B cell (primary cell): Measurements from ENCODE around the gene PLPP3. TPM values are rescaled to one million over a fixed set of nuclear protein-coding genes. Genes with fewer than 3 reads are reported as not detected.

Experiments
- ATAC-seq: fragments of 200-7000 bp; cut with Tn5 transposase; one replicate; pipeline ENCODE4 v1.10.0; 2021; ENCODE audit warnings: low read depth, mild to moderate bottlenecking, moderate number of reproducible peaks, moderate library complexity
- CTCF ChIA-PET: fragments of 350-600 bp; sonication (Branson Sonifier 250); formaldehyde crosslinking; loops from one replicate; lab custom pipeline; 2021; ENCODE audit warnings: antibody characterized with exemption, inconsistent platforms; lab: Charles Lee
- POLR2A ChIA-PET: fragments of 350-600 bp; sonication (Branson Sonifier 250); formaldehyde crosslinking; loops from one replicate; lab custom pipeline; 2021; ENCODE audit warnings: antibody characterized with exemption; lab: Charles Lee
- DNase-seq: peaks from one replicate; pipeline ENCODE4 v3.0.0; 2013
- H2AFZ ChIP-seq: 2 replicates; pipeline ENCODE4 v1.6.1; 2012; ENCODE audit warnings: mild to moderate bottlenecking, low read depth, low read length; ENCODE audit not compliant: insufficient read depth, poor library complexity, severe bottlenecking
- H3K27ac ChIP-seq, 2 donors: 1 replicate in 1 of 2; 2 replicates in 1 of 2; pipeline ENCODE4 v1.5.1; 2012 to 2013; ENCODE audit warnings: low read length in 2 of 2, mild to moderate bottlenecking in 2 of 2, moderate library complexity in 1 of 2
- H3K27me3 ChIP-seq, 4 experiments: fragments of 200-600 bp in 1 of 4; sonication (generic) in 1 of 4; replicated peaks in 1 of 4; 1 replicate in 2 of 4; 2 replicates in 2 of 4; pipeline versions ENCODE4 v1.6.1 to v1.7.0; 2013 to 2016; ENCODE audit warnings: low read length in 3 of 4, mild to moderate bottlenecking in 2 of 4, mixed read lengths in 1 of 4, moderate library complexity in 1 of 4; ENCODE audit not compliant: insufficient read depth in 4 of 4, control insufficient read depth in 3 of 4; ENCODE audit errors: control extremely low read depth in 1 of 4
- H3K36me3 ChIP-seq, 2 experiments: replicated peaks in 1 of 2; 1 replicate in 1 of 2; 2 replicates in 1 of 2; pipeline versions ENCODE4 v1.6.1 to v1.7.1; 2013; ENCODE audit warnings: low read length in 1 of 2; ENCODE audit not compliant: insufficient read depth in 2 of 2, control insufficient read depth in 1 of 2; ENCODE audit errors: control extremely low read depth in 1 of 2, extremely low read depth in 1 of 2
- H3K4me1 ChIP-seq, 2 donors: fragments of 200-600 bp in 1 of 2; sonication (generic) in 1 of 2; 1 replicate in 1 of 2; 2 replicates in 1 of 2; pipeline versions ENCODE4 v1.5.1 to v1.6.1; 2013 to 2017; ENCODE audit warnings: low read length in 2 of 2; ENCODE audit not compliant: control insufficient read depth in 2 of 2, insufficient read depth in 2 of 2
- H3K4me2 ChIP-seq: replicated peaks from 2 replicates; pipeline ENCODE3; 2012; ENCODE audit warnings: mild to moderate bottlenecking, low read depth, low read length; ENCODE audit not compliant: poor library complexity, severe bottlenecking
- H3K4me3 ChIP-seq, 5 experiments: fragments of 200-600 bp in 1 of 5; sonication (generic) in 1 of 5; 1 replicate in 3 of 5; 2 replicates in 2 of 5; pipeline versions ENCODE4 v1.5.1 to v1.7.0; 2011 to 2016; ENCODE audit warnings: low read length in 4 of 5, mild to moderate bottlenecking in 4 of 5, low read depth in 2 of 5, control low read depth in 1 of 5, moderate library complexity in 1 of 5; ENCODE audit not compliant: insufficient read depth in 1 of 5; ENCODE audit errors: control extremely low read depth in 1 of 5, extremely low read depth in 1 of 5
- H3K79me2 ChIP-seq: fragments of 200-600 bp; sonication (generic); one replicate; pipeline ENCODE4 v1.6.0; 2016; ENCODE audit warnings: low read length; ENCODE audit not compliant: control insufficient read depth, insufficient read depth
- H3K9ac ChIP-seq: fragments of 200-600 bp; sonication (generic); 2 replicates; pipeline ENCODE4 v1.6.1; 2017; ENCODE audit warnings: mild to moderate bottlenecking, low read length, moderate library complexity
- H3K9me3 ChIP-seq, 3 donors: one replicate each; pipeline versions ENCODE4 v1.6.1 to v1.7.1; 2013; ENCODE audit warnings: low read length in 2 of 3; ENCODE audit not compliant: control insufficient read depth in 2 of 3, insufficient read depth in 1 of 3; ENCODE audit errors: control extremely low read depth in 1 of 3
- H4K20me1 ChIP-seq: 2 replicates; pipeline ENCODE4 v1.6.0; 2012; ENCODE audit warnings: mild to moderate bottlenecking, low read length; ENCODE audit not compliant: insufficient read depth, control insufficient read depth, poor library complexity, severe bottlenecking
- H3K27ac Mint-ChIP-seq: one replicate; pipeline ENCODE4 v1.8.0; 2021; ENCODE audit warnings: mixed read lengths
- H3K27me3 Mint-ChIP-seq: one replicate; pipeline ENCODE4 v1.8.0; 2021; ENCODE audit warnings: mixed read lengths
- H3K4me1 Mint-ChIP-seq: one replicate; pipeline ENCODE4 v1.8.0; 2021; ENCODE audit warnings: mixed read lengths
- H3K4me3 Mint-ChIP-seq: one replicate; pipeline ENCODE4 v1.8.0; 2021; ENCODE audit warnings: mixed read lengths
- H3K9me3 Mint-ChIP-seq: one replicate; pipeline ENCODE4 v1.8.0; 2022; ENCODE audit warnings: mixed read lengths; ENCODE audit not compliant: insufficient read depth
- CTCF ChIP-seq: fragments of 200-600 bp; IDR thresholded peaks from one replicate; pipeline ENCODE4 v1.8.0; 2022; ENCODE audit warnings: antibody characterized with exemption, mild to moderate bottlenecking
- EZH2 ChIP-seq: IDR thresholded peaks from 2 replicates; pipeline ENCODE4 v1.6.1; 2012; ENCODE audit warnings: borderline replicate concordance, low read depth, mild to moderate bottlenecking, moderate library complexity, low read length; ENCODE audit not compliant: insufficient read depth, poor library complexity, severe bottlenecking
- whole genome bisulfite sequencing: methylation state at CpG from one replicate; pipeline ENCODE4 v1.1.5; 2013; ENCODE audit warnings: missing lambda C conversion rate; ENCODE audit not compliant: insufficient coverage; 5-methylcytosine and 5-hydroxymethylcytosine counted together
- intact Hi-C: fragments of 100-400 bp; cut with micrococcal nuclease; formaldehyde crosslinking; loops from one replicate; pipeline ENCODE4 v1.10.0; 2022
- polyA plus RNA-seq: library from polyadenylated mRNA; depleted of rRNA; stranded (reverse); fragments of >200 nt; gene quantifications from 2 replicates; pipeline ENCODE4 v1.2.3, GENCODE V29; 2012
- total RNA-seq, 2 donors: library from RNA; stranded (reverse); fragments of 120-200 nt in 1 of 2; gene quantifications; 1 replicate in 1 of 2; 2 replicates in 1 of 2; pipeline versions ENCODE4 v1.2.3 to v1.2.4, GENCODE V29; 2013 to 2022

PLPP3 gene
- total and polyA plus RNA-seq, 2 donors (not counting 1 experiment from before 2014, with no cell fraction given) = 1.8 to 2.9 TPM

- 94% methylated on average over 3 of the region's 3 CpGs for WGBS
- no peaks in the 10 kb centered on the region for H3K36me3 ChIP-seq
- H3K9ac ChIP-seq = no peak overlapping the region
- intact Hi-C loops = no loop called here
- no peak for DNase-seq
- no peak overlapping the region for H3K4me3 ChIP-seq
- Mint-ChIP-seq H3K4me1 (peaks cover 51% of the 10 kb centered on the region), H3K9me3 (no peaks in the 10 kb centered on the region), H3K4me3 (no peak overlapping the region), H3K27ac (no peak overlapping the region), H3K27me3 (no peaks in the 10 kb centered on the region)
- H3K27me3 ChIP-seq = no peaks in the 10 kb centered on the region
- no peaks in the 10 kb centered on the region for H3K9me3 ChIP-seq
- no peaks in the 10 kb centered on the region for H3K79me2 ChIP-seq
- H4K20me1 ChIP-seq = no peaks in the 10 kb centered on the region
- H3K4me1 ChIP-seq = peaks cover 36 to 38% of the 10 kb centered on the region in 2 donors
- H3K4me2 ChIP-seq = no peak overlapping the region
- no peak overlapping the region for H2AFZ ChIP-seq
- H3K27ac ChIP-seq = no peak overlapping the region
- CTCF ChIA-PET = interaction anchor here (1.0 to 1.2 kb wide), 2 partner anchors 56 to 110 kb away, joined by 3 to 5 read pairs; no protein-coding TSS in a partner anchor
- POLR2A ChIA-PET = no interaction called here
- no peak for ATAC-seq
- TF ChIP-seq EZH2 (no peak), CTCF (no peak)
These were observed 59.3 kb downstream of the PLPP3 start for GRCh38 chr1:56520016-56520601.

- no peak overlapping the region for H3K27ac ChIP-seq
- H3K36me3 ChIP-seq = no peaks in the 10 kb centered on the region
- H3K9me3 ChIP-seq = no peaks in the 10 kb centered on the region
- H3K4me3 ChIP-seq = no peak overlapping the region
- Mint-ChIP-seq H3K27ac (no peak overlapping the region), H3K4me1 (peaks cover 26% of the 10 kb centered on the region), H3K9me3 (no peaks in the 10 kb centered on the region), H3K4me3 (peak overlapping the region; percentile 64), H3K27me3 (no peaks in the 10 kb centered on the region)
- no peaks in the 10 kb centered on the region for H4K20me1 ChIP-seq
- H3K4me1 ChIP-seq = peaks cover 17% of the 10 kb centered on the region in 2 donors
- H3K27me3 ChIP-seq = no peaks in the 10 kb centered on the region
- ChIA-PET POLR2A (interaction anchor here (1.3 kb wide), 1 partner anchor 9 kb away, joined by 3 read pairs; no protein-coding TSS in a partner anchor), CTCF (interaction anchor here (1.0 kb wide), 1 partner anchor 67 kb away, joined by 3 read pairs; no protein-coding TSS in a partner anchor)
- H3K4me2 ChIP-seq = no peak overlapping the region
- 100% methylated on average over 1 of the region's 2 CpGs for WGBS
- no peak overlapping the region for H3K9ac ChIP-seq
- no peaks in the 10 kb centered on the region for H3K79me2 ChIP-seq
- ATAC-seq (no peak), DNase-seq (no peak)
- TF ChIP-seq EZH2 (no peak), CTCF (no peak)
- intact Hi-C loops = loop anchor here (5.0 kb wide), 1 partner anchor 40 kb away; no protein-coding TSS in a partner anchor
- no peak overlapping the region for H2AFZ ChIP-seq
These were observed 61.8 kb downstream of the PLPP3 start for GRCh38 chr1:56517404-56518130.
